WI38 (cell line): Measurements from ENCODE around the gene TMEM229B.

ENCODE experiments used
- H3K4me3 ChIP-seq: 2 replicates; pipeline ENCODE4 v1.5.1; 2011; ENCODE audit warnings: low read depth, mild to moderate bottlenecking, control low read depth, low read length
- TF ChIP-seq, protein P1 (sequence below): IDR thresholded peaks from 2 replicates; pipeline ENCODE4 v1.5.1; 2012; ENCODE audit warnings: low read depth, mild to moderate bottlenecking, control low read depth, low read length

The TMEM229B gene

DNA sequence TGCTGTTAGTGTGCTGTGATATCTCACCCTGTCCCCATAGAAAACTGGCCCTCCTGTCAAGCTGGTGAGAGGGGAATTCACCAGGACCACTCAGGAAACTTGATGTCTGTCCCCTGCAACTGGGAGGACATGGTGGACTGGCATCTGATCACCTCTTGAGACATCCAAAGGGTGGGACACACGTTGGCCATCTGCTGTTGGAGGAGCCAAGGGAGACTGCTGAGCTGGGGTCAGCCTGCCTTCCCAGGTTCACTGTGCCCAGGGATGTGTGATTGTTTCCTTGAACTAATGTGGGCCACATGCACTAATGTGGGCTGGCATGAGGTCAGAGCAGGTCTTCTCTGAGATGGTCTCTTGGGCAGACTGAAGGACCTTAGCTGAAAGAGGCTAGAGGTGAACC, 16.7 kb upstream of the TMEM229B start:
- no peak overlapping the region for H3K4me3 ChIP-seq
- TF ChIP-seq, protein P1, sequence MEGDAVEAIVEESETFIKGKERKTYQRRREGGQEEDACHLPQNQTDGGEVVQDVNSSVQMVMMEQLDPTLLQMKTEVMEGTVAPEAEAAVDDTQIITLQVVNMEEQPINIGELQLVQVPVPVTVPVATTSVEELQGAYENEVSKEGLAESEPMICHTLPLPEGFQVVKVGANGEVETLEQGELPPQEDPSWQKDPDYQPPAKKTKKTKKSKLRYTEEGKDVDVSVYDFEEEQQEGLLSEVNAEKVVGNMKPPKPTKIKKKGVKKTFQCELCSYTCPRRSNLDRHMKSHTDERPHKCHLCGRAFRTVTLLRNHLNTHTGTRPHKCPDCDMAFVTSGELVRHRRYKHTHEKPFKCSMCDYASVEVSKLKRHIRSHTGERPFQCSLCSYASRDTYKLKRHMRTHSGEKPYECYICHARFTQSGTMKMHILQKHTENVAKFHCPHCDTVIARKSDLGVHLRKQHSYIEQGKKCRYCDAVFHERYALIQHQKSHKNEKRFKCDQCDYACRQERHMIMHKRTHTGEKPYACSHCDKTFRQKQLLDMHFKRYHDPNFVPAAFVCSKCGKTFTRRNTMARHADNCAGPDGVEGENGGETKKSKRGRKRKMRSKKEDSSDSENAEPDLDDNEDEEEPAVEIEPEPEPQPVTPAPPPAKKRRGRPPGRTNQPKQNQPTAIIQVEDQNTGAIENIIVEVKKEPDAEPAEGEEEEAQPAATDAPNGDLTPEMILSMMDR = no peak

- TF ChIP-seq, protein P1 = no peak
- H3K4me3 ChIP-seq = no peak overlapping the region
These were observed 14.8 kb upstream of the TMEM229B start for GRCh38 chr14:67503331-67503730.

DNA sequence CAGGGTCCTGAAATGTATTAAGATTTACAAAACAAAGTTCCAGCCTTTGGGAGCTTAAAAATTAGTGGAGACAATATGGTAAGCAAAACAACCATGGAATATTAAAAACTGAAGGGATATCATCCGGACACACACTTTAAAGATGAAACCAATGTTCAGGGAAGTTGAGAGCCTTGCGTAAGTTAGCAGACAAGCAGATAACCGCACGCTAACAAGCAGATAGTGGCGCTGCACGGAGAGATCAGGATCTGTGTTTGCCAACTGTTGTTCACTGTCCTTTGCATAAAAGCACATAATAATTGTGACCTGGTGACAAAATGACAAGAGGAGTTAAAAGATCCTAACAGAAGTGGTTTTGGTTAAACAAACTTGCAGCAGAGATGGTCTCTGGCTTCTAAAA, 14.3 kb upstream of the TMEM229B start:
- H3K4me3 ChIP-seq = no peak overlapping the region
- TF ChIP-seq, protein P1 = no peak

- no peak overlapping the region for H3K4me3 ChIP-seq
- TF ChIP-seq, protein P1 = no peak
These were observed 13.1 kb upstream of the TMEM229B start for GRCh38 chr14:67501670-67502069.

DNA sequence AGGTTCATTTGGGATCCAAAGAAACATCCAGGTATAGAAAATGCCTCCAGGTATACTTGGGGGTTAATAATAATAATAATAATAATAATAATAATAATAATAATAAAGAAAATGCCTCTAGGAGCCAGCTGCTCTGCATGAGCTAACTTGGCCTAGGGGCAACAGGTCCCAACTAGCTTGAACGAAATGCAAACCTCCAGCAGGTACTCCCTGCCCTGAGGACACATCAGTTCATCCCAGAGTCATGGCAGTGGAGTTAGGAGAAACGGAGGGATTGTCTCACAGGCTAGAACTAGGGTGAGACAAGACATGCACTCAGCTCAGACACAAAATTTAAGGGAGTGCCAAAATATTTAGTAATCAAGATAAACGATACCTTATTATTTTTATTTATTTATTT, 12.5 kb upstream of the TMEM229B start:
- no peak overlapping the region for H3K4me3 ChIP-seq
- TF ChIP-seq, protein P1 = no peak

DNA sequence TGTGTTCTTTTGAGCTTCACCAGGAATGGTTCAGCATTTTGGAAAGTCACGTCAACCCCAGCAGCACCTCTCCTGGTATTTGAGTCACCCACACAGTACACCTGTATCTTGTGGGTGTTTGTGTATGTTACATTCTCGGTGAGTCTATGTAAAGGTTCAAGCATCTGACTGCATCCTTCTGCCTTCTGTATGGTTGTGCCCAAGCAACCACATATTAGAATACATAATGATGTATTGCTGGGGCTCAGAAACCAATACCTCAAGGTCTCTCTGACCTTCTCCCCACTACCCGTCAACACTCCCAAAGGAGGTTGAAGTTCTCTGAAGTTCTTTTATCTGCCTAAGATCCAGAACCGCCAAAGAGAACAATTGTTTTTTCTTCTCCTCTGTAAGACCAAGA, 9.2 kb upstream of the TMEM229B start:
- TF ChIP-seq, protein P1 = no peak
- H3K4me3 ChIP-seq = no peak overlapping the region

DNA sequence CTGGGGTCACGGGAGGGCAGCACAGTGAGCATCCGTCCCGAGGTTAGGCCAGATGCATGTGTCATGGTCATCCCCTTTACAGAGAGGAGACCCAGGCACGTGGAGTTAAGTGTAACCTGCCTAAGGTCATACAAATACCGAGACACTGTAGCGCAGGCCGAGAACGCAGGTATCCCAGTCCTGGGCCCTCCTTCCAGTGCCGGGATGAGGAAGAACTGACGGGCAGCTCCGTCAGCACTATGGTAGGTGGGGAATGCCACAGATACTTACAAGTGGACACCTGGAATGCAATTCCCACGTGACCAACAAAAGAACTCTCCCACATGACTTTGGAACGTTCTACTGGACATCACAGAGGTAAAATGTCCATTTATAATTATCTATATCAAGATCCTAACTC, 8.7 kb upstream of the TMEM229B start:
- H3K4me3 ChIP-seq = no peak overlapping the region
- TF ChIP-seq, protein P1 = no peak
